GM19238 (cell line): ENCODE data around the gene SLC5A12.

Experiments
- DNase-seq: peaks from one replicate; pipeline ENCODE4 v3.0.0; 2011; ENCODE audit warnings: low spot score; ENCODE audit not compliant: insufficient read length

The SLC5A12 gene

GRCh38 chr11:26721948-26722475 is at the start of gene SLC5A12:
SLC5A12 (minus strand) TSS chr11:26722060; CDS start chr11:26721714, 346 bp downstream.
- no peak for DNase-seq

DNA sequence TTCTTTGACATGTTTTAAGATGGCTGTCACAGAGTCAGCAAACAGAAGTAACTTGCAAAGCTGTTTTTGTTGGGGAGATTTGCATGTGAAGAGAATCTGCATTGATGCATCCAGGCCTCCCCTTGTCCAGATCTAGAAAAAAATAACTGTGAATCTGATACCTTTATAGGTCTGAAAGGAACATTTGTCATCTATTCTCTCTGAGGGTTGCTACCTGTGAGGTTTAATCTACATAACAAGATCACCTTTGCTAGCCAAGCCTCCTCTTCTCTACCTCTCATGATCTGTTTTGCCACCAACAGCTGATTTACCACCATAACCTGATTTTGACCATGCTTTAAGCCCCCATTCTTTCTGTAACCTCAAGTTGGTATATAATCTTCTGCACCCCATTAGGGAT is 47.2 kb upstream of the SLC5A12 start:
- no peak for DNase-seq

DNA sequence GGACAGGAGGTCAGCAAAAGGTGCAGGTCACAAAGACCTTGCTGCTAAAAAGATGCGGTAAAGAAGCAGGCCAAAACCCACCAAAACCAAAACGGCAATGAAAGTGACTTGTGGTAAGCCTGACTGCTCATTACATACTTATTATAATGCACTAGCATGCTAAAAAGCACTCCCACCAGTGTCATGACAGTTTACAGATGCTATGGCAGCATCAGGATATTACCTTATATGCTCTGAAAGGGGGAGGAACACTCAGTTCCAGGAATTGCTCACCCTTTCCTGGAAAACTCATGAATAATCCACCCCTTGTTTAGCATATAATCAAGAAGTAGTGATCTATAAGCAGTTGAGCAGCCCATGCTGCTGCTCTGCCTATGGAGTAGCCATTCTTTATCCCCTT is 45.2 kb upstream of the SLC5A12 start:
- DNase-seq, result no peak

DNA sequence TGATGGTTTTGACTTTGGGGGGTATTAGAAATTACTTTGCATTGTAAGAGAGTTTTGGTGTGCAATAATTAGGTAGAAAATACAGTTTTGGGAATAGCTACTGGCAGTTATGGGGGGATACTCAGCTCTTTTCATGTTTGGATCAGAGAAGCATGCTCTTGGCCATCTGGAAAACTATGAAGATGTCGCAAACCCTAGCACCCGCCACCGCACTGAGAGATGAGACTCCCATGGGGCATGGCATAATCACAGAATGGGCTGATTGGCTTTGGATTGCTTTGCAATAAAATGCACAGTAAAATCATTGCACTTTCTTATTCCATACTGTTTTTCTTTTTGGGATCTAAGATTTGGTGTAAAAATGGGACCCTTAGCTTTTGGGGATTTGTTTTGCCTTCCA is 43.5 kb upstream of the SLC5A12 start:
- DNase-seq, result no peak

DNA sequence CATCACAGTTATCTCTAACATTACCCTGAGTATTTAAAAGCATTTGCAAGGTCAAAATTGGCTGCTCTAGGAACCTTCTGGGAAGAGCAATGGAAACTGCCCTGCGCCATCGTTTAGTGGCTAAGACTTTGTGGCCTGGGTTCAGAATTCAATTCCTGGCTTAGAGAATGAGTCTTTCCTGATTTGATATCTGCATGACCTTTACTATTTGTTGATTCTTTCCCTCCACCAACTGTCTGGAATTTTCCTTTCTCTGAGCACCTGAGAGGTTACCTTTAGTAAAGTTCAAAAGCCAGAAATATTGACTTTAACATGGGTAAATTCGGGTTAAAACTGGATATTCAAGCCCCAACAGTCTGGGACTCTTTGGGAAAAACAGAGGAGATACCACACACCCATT is 43.0 kb upstream of the SLC5A12 start:
- no peak for DNase-seq

DNA sequence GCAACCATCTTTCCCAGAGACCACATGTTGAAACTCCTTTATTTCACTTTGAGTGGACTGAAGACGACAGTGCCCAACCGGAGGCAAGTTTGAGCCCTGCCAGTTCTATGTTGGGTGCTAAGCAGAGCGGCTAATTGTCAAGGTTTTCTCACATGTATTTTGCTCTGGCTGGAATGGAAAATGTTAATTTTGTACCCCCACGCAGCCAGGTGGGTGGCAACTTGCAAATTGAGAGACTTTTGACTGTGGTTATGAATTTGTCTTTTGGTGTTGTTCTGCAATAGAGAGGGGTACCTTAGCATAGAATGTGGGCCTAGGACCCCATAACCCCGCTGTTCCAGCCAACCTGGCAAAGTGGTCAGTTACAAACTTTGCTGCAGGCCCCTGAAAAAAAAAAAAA is 42.5 kb upstream of the SLC5A12 start:
- DNase-seq, result no peak

- no peak for DNase-seq
Observed at GRCh38 chr11:26762089-26762488, 40.2 kb upstream of the SLC5A12 start.

- no peak for DNase-seq
Observed at GRCh38 chr11:26761361-26761809, 39.5 kb upstream of the SLC5A12 start.

DNA sequence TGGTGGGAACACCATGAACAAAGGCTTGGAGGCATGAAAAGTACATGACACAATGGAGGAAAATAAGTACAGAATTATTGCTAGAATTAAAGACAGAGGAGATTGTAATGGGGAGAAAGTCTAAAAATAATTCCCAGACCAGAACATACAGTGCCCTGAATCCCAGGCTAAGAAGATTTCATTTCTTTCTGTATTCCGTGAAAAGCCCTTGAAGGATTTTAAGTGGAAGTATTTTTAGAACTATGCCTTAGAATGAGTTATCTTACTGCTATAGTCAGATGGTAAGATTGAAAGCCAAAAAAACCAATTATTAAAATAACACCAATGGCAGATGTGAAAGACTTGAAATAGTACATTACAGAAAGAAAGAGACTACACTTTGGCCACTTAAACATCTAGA is 36.1 kb upstream of the SLC5A12 start:
- no peak for DNase-seq

DNA sequence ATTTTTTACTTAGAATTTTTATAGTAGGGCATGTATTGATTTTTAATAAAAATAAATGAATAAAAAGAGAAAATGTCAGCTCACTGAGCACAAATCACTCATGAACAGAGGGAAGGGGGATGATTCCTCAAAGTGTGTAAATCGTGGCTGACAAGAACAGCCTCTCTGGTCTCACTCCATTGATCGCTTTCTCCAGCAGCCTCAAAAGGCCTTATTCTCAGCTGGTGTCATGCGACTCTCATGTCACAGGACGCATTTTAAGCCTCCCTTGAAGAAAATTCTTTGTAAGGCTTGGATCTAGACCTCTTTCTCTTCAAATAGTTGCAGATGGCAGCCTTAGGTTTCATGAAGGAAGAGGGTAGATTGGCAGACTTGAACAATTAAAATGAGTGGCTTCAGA is 33.9 kb upstream of the SLC5A12 start:
- DNase-seq, result no peak

DNA sequence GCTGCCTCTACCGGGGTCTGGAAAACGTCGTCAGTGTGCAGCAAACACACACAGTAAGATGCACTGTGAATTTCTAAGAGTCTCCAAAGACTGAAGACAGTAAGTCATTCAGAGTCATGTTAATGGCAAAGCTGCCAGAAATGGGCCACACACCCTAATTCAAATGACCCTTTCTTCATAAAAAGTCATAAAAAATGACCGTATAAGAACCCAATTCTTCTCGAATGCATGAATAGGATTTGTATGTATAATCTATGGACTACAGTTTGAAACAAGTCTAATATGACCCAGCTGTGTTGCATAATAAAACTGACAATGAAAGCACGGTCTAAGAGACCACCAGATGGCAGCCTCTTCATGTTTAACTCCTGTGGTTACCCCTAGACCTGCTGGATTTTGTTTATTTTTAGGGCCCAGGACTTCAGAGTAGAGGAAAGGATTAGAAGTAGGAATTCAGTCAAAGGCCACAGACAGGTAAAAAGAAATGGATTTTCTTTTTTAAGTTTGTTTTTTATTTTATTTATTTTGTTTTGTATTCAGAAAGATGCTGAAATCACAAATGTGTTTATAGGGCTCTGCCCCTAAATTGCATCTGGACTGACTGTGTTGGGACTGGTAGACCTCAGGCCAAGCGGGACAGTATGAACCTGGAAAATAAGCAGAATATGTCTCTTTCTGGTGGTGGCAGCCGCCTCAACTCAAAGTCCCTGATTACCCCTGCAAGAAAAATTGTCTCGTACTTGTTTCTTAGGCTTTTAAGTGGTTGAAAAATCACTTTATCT is 32.1 kb upstream of the SLC5A12 start:
- DNase-seq, result no peak

GRCh38 chr11:26749927-26750326 is 28.1 kb upstream of the SLC5A12 start:
- no peak for DNase-seq

DNA sequence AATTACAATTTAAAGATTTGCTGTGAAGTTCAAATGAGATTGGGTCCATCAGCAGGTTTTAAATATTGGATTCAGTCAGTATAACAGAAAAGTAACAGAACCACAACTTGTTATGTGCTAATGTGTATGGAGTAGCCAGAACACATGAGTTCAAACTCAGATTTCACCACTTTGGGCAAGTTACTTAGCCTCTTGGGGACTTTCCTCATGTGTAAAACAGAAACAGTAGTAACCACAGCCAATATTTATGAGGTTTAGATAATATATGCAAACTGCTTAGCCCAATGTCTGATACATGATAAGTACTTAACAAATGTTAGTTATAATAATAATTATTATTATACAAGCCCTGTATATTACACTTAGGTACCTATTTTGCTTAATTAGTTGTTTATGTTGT is 21.8 kb upstream of the SLC5A12 start:
- no peak for DNase-seq

GRCh38 chr11:26742966-26743365 is 21.1 kb upstream of the SLC5A12 start:
- no peak for DNase-seq

- no peak for DNase-seq
Observed at GRCh38 chr11:26741036-26741435, 19.2 kb upstream of the SLC5A12 start.

DNA sequence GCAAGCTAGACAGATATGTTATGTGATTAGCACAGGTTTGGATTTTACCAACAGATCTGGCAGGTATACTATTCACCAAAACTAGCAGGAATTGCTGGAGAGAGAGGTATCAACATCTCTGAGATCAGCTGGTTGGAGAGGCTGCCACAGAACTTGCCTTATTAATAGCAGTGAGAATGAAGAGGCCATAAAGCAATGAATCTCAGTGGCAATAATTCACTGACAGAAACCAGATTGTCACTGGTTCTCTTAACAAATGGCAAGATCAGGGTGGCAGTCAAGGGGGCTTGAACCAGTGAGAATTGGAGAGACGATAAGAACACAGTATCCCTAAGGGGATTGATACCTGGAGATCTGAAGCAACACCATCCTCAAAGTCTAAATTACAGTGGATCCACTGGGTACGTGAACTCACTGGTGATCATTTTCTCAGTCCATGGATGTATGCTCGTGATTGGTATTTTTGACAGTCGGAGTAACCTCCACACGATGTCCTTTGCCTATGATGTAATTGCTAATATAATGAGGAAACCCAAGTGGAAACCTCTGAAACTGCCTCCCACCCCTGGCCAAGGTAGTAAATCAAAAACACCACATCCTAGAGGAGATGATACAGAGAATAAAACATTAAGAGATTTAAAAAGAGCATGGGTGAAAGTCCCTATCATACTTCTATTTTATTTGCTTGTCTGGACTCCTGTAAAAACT is 17.7 kb upstream of the SLC5A12 start:
- no peak for DNase-seq

GRCh38 chr11:26734691-26735090 is 12.8 kb upstream of the SLC5A12 start:
- no peak for DNase-seq

DNA sequence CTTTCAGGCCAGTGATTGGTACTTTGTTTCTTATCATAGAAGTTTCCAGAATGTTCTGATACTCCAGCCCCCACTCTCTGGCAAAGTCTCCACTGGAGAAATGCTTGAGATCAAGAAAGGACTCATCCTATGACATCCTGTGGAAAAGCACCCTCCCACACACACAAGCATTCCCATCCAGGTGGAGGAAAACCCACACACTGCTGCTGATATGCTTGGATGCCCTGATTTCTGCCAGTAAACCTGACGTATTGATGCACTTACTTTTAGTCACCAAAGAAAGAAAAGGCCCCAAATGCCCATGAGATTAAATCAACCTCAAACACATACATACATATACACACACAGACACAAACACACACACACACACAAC is 9.2 kb upstream of the SLC5A12 start:
- no peak for DNase-seq

- DNase-seq, result no peak
Observed at GRCh38 chr11:26730414-26731083, 8.7 kb upstream of the SLC5A12 start.

DNA sequence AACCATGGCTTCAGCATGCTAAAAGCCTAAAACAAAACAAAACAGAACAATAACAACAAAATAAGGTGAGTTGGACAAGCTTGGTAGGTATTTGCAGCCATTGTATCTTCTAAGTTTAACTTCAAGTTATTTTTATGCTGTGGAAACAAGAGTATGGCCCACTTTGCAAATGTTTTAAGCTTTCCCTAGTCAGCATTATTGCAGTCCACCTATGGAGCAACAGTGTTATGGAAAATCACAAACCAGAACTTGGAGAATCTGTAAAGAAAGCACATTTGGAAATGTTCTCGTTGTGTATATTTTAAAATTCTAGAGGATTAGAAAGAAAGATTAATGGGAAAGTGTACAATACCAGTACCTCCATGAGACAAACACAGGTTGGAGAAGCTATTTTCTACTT is 7.4 kb upstream of the SLC5A12 start:
- no peak for DNase-seq

DNA sequence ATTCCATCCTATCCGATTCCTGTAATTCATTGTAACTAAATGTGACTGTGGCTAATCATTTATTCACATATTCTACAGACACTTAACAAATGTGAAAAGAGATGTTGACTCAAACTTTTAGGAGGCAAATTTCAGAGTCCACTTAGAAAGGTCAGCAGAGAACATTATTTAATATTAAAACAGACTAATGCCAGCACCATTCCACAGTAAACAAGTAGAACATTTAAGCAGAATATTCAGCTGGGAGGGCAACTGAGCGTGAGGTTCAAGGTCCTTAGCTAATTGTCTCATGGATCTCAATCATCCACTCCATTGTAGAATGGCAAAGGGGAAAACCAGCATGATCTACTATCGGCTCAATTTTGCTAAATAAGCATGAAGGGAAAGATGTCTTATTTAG is 5.1 kb upstream of the SLC5A12 start:
- no peak for DNase-seq

DNA sequence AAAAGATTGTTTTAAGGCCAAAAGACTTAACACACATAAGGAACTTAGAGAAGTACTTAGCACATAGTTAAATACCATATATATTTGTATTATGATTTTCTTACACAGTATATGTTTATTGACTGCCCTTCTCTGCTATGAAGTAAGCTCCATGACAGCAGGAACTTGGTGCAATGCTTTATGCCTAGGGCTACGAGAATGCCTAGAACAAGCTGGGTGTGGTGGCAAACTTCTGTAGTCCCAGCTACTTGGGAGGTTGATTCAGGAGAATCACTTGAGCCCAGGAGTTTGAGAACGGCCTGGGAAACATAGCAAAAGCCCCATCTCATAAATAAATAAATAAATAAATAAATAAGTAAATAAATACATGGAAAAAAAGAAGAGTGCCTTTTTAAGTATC is 1.9 kb downstream of the SLC5A12 start:
- no peak for DNase-seq
